ENCODE data around the gene ANKRD6.
"Not testable (repeated sequence)": the region's sequence is repeated elsewhere in the genome, so short reads cannot be mapped to it uniquely, and the experiment has no call there.

ANKRD6 gene

DNA sequence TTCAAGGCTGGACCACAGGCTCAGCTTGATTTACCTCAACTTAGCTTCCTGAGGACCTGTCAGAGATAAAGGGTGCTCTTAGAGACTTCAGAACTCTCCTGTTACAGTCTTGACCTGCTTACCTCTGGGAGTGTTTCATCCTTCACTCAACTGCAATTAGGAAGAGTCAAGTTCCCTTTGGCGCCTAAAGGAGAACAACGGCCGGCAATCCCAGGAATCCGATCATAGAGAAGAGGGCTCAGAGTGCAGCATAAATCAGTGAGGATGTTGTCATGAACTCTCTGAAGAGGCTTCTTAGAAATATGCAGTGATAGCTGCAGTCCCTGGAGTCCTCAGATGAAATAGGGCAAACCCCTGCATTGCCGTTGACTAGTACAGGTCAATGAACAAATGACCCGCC lies 169.2 kb downstream of the ANKRD6 start:
- no peak for DNase-seq (ENCODE audit: low read depth)

DNA sequence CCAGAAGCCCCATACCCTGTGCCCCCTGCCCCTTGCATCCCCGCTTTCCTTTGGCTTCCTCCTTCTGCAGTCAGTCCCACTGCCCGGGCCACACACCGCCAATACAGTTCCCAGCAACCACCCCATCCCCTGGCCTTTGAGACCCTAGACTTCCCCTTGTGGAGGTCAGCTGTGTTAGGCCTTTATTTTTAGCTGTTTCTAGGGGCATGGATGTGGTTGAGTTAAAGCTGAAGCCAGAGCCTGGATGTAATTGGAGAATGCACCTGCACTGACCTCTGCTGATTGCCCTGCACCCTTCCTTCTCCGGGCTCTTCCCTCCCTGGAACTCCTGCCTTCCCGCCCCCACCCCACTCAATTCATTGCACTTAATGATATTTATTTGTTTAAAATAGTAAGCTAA lies 171.7 kb downstream of the ANKRD6 start:
- DNase-seq (ENCODE audit: low read depth) = no peak

DNA sequence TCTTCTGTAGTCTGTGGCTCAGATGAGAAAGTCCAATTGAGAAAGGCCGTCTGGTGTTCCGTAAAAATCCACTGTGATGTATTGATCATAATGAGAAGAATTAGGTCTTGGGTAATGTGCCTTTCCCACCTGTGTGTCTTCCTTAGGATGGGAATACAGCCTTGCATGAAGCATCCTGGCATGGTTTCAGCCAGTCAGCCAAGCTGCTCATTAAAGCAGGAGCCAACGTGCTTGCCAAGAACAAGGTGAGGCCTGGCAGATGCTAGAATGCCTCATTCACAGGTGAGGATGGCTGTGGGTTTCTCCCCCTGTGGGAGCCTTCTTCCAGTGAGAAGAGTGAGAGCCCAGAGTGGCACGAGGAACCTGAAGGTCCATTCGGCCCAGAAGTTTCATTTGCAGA lies 172.9 kb downstream of the ANKRD6 start:
- DNase-seq (ENCODE audit: low read depth) = no peak

DNA sequence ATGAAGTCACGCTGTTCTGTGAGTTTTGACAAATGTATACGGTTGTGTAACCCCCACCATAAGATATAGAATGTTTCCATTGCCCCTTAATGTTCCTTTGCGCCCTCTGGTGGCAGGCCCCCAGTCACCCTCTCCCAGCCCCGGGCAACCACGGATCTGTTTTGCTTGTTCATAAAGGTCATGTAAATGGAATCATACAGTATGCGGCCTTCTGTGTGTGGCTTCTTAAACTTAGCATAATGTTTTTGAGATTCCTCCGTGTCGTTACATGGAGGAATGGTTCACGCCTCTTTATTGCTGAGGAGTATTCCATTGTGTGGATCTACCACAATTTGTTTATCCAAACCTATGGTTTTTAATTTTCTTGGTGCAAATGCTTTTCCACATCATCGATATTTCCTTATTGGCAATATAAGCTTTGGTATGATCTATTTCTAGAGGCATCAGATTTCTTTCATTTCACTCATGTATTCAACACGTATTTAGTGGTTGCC lies 177.2 kb downstream of the ANKRD6 start:
- DNase-seq (ENCODE audit: low read depth) = peak; percentile 63

DNA sequence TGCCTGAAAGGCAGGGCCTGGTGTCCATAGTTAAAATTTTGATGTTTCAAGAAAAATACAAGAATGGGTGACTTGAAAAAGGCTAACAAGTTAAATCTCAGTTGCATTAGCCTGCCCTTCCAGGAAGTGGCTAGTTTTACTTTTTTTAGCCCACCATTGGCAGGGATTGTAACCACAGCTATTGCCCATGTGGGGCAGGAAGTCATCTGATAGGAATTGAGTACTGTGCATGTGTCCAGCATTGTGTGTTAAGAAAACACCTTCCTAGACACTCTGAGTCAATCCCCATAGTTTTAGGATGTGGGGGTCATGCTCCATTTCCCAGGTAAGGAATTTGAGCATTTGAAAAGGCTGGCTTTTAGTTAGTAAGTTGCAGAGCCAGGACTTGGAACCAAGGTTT lies 178.7 kb downstream of the ANKRD6 start:
- DNase-seq (ENCODE audit: low read depth) = no peak

DNA sequence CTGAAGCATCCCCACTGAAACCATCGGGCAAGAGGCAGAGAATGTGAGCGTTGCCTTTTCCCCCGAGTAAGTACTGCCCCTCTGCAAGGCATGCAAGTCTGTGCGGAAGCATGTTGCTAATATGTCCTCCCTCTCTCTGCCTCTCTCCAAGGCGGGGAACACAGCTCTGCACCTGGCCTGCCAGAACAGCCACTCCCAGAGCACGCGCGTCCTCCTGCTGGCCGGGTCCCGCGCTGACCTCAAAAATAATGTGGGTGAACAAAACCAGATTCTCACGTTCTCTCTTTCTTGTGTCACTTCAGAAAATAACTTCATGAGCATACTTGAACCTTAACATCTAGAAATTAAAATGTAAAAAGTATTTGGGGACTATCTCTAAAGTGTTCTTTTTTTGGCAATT lies 179.2 kb downstream of the ANKRD6 start:
- no peak for DNase-seq (ENCODE audit: low read depth)

DNA sequence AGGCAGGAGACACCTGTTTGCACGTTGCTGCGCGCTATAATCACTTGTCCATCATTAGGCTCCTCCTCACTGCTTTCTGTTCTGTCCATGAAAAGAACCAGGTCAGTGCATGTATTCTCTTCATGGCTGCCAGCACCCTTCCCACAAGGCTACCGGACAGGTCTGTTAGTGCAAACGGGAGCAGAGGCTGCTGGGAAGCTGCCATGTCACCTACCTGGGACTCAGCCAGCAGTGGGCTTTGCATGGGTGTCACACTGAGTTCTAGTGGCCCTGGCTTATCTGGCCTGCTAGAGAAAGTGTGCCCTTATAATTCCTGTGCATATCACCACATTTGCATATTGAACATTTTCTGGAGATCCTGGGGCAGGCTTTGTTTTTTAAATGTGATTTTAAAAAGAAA lies 180.8 kb downstream of the ANKRD6 start:
- no peak for DNase-seq (ENCODE audit: low read depth)

DNA sequence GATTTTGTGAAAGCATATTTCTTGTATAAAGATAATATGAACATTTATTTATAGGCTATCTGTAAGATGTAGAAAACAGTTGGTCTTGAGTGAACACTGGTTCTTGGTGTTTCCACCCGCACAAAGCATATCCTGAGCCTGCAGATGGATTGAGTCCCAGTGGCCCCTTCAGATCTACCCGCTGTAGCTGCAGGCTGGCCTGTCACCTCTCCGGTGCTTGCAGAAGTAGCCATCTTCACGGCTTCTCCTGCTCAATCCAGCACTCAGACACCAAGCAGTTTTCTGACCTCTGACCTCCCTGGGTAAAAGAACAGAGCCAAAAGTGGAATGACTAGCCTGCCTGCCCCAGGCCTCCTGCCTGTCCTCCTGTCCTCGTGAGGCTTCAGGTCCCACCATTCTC lies 182.9 kb downstream of the ANKRD6 start:
- no peak for DNase-seq (ENCODE audit: low read depth)

DNA sequence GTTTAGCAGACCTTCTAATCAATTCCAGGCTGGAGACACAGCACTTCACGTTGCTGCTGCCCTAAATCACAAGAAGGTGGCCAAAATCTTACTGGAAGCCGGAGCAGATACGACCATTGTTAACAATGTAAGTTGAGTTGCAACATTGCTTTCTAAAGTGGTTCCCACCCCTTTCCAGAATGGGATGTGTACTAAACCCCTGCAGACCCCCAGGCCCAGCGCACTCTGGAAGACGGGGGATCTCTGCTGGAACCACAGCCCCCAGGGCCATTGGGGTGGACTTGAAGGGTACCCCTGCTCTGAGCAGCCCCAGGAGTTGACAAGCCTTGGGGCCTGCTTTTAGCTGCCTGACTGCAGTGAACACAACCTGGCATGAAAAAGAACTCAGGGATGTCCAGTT lies 183.6 kb downstream of the ANKRD6 start:
- no peak for DNase-seq (ENCODE audit: low read depth)

DNA sequence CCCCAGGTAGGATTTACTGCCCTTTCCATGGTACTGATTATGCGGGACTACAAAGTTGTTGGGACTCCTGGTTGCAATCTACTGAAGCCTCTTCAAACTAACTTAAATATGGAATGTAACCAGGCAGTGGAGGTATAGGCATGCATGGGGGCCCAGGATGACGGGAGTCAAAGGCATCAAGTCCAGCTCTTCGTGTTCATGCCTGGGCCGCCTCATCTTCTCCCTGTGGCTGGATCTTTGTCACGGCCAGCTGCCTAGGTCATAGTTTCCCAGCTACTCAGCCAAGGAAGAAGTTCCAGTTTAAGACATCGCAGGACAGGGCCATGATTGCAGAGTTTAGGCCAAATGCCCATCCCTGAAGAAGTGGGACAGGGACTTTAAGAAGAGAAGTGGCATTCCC lies 185.1 kb downstream of the ANKRD6 start:
- no peak for DNase-seq (ENCODE audit: low read depth)

DNA sequence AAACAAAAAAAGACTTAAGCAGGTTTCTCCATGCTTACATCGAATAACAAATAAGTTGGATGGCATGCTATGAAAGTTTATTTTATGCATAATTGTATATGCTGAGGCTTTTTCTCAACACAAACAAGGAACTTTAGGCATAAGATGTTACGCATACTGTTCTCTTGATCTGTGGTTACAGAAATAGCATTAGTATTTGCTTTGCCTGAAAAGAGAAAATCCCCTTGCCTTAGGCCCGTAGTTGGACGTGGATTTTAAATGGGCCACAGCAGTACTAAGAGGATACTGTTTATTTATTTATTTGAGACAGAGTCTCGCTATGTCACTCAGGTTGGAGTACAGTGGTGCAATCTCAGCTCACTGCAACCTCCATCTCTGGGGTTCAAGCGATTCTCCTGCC lies 186.6 kb downstream of the ANKRD6 start:
- no peak for DNase-seq (ENCODE audit: low read depth)

DNA sequence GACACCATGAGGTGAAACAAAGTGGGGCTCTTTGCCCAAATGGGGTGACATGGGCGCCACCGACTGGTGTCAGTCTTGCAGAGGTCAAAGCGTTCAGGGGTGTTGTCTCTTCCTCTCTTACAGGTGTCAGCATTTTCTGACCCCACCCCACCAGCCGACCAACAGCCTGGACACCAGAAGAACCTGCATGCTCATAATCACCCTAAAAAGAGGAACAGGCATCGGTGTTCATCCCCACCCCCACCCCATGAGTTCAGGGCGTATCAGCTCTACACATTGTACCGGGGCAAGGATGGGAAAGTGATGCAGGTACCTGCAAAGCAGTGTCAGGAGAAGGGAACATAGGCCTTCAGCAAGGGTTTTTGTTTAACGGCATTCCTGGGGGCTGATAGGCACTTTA lies 190.8 kb downstream of the ANKRD6 start:
- DNase-seq (ENCODE audit: low read depth) = no peak

DNA sequence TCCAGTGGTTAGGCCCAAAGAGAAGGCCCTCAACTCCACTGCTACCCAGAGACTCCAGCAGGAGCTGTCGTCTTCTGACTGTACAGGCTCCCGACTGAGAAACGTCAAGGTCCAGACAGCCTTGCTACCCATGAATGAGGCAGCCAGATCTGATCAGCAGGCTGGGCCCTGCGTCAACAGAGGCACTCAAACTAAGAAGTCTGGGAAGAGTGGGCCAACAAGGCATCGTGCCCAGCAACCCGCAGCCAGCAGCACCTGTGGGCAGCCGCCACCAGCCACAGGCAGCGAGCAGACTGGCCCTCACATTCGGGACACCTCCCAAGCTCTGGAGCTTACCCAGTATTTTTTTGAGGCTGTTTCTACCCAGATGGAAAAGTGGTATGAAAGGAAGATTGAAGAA lies 197.5 kb downstream of the ANKRD6 start:
- DNase-seq (ENCODE audit: low read depth) = no peak

DNA sequence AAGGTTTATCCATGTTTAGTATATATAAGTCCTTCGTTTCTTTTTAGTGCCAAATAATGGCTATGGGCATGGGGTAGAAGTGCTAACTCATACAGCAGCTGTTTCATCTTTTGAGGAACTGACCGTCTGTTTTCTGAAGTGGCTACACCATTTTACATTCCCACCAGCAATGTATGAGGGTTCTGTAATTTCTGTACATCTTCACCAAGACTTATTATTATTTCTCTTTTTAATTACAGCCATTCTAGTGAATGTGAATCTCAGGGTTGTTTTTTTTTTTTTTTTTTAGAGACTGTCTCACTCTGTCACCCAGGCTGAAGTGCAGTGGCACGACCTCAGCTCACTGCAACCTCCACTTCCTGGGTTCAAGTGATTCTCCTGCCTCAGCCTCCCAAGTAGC lies 203.5 kb downstream of the ANKRD6 start:
- not testable (repeated sequence) for DNase-seq (ENCODE audit: low read depth)

DNA sequence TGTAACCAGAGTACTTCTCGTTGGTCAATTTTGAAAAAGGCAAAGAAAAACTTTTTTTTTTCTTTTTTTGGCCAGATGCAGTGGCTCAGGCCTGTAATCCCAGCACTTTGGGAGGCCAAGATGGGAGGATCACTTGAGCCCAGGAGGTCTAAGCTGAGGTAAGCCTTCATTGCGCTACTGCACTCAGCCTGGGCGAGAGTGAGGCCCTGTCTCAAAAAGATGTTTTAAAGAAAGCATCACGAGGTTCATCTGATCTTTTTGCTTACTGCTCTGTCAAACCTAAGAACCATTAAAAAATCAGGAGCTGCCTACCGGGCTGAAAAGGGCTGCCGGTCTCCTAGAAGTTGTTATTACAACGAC lies 205.0 kb downstream of the ANKRD6 start:
- no peak for DNase-seq (ENCODE audit: low read depth)

DNA sequence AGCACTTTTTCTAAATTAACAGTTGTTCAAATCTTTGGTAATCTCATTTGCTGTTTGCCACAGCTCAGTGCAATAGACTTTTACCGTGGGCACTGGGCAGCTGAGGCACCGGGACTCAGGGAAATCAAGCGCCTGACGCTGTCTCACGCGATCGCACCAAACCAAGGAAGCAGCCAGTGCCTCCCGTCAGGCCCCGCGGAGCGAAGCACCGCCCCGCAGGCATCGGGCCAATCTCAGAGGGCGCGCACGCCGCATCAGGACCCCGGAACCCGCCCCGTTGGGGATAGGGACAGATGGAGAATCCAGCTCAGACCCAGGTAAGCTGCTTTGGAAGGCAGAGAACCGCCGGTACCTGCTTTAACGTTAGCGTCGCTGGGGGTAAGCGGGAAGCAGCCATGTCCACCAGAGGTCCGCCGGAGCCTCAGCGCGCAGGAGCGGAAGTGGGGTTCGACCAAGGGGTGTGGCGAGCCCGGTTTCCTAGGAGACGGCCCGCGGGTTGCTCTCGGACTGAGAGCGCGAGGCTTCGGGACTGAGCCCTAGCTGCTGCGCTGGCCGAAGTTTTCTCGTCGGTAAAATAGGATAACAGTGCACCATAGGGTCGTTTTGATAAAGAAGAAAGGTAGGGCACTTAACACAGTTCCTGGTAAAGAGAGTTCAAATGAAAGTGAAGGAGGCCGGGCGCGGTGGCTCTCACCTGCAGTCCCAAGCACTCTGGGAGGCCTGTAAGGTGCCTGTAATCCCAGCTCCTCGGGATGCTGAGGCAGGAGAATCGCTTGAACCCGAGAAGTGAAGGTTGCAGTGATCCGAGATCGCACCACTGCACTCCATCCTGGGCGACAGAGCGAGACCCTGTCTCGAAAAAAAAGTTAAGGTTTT lies 205.6 kb downstream of the ANKRD6 start, which contains the start of gene LYRM2:
TSS of gene LYRM2 (minus strand) at position 428 of the 876 bp plus-strand sequence. CDS start at position 397, 31 bp downstream.
- peak; percentile 83 for DNase-seq (ENCODE audit: low read depth)

DNA sequence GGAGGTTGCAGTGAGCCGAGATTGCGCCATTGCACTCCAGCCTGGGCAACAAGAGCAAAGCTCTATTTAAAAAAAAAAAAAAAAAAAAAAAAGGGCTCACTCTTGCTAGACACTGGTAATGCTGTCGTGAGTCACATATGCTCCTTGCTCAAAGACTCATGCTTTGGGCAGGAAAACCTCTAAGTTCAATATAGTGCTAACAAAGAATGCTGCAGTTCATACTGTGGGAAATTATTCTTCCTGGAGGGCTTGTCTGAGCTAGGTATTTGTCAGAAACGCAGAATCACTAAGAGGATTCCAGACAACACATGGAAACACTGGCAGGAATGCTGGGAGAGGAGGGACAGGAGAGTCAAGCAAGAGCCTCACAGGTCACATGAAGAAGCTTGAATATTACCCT lies 207.9 kb downstream of the ANKRD6 start:
- no peak for DNase-seq (ENCODE audit: low read depth)

DNA sequence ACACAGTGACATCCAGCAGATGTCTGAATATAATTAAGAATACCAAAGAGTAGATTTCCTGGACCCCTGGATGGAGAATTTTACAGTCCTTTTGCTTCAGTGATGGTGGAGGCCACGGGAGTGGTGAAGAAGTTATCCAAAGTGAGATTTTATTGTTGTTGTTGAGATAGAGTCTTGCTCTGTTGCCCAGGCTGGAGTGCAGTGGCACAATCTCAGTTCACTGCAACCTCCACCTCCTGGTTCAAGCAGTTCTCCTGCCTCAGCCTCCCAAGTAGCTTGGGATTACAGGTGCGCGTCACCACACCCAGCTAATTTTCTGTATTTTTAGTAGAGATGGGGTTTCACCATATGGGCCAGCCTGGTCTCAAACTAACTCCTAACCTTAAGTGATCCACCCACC lies 208.6 kb downstream of the ANKRD6 start:
- not testable (repeated sequence) for DNase-seq (ENCODE audit: low read depth)

DNA sequence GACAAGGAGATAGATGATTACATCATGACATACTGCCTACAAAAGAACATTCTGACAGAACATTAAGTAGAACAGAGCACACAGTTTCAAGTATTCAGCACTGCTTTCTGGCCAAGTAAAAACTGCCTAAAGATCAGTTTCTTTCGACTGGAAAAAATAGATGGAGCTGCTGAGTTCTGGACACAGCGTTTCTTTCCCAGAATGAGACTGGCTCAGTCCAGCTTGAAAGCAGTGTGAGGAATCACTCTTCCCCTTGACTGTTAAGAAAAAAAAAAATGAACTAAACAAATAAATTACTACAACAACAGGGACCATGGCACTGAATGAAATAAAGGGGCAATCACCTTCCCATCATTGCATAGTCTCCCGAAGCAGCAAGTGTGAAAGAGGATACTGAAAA lies 210.0 kb downstream of the ANKRD6 start:
- no peak for DNase-seq (ENCODE audit: low read depth)

DNA sequence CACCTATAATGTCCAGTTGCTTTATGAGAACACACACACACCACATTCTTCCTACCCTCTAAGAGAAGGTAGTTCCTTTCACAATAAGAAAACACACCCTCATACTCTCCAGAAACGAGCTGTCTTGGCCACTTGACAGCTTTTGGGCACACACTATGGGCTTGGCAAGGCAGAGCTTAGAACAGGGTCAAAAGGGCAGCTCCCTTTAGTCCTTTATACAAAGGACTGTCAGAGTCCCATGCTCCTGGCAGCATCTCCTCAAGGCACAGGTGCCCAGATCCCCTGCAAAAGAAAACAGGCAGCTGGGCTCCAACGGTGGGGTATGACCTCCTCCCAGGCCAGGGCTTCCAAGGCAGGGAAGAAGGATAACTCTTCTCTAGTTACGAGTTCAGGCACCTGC lies 210.5 kb downstream of the ANKRD6 start:
- no peak for DNase-seq (ENCODE audit: low read depth)

DNA sequence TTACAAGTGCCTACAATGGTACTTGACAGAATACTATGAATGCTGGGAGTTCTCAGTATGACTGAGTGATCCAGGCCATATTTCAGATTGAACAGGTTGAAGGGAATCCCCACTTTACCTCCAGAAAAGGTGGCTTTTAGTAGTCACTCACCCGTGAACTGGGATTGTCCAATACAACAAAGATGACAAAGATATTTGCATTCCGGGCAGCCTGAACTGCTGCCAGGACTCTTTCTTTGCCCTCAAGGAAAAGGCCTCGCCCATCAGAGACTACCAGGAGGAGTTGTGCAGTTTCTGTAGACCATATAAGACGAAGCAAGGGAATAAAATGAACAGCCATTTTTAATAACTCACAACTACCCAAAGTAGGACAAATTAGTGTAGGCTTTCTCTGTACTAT lies 211.9 kb downstream of the ANKRD6 start:
- DNase-seq (ENCODE audit: low read depth) = no peak

DNA sequence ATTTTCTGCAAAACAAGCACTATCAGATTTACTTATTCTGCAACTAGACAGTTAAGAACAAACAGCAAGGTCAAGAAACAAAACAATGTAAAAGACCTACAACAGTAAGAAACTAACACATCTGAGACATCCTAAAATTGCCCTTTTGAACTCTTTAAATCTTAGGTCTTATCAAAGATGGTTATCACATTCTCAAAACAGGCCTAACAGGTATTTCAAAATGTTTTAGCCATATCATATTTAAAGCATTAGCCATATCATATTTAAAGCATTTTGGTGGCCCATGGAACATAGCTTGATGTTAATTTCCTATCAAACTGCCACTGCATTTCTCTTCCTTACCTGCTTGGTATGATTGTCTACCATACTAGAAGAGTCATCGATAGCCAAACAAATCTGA lies 216.7 kb downstream of the ANKRD6 start:
- no peak for DNase-seq (ENCODE audit: low read depth)

DNA sequence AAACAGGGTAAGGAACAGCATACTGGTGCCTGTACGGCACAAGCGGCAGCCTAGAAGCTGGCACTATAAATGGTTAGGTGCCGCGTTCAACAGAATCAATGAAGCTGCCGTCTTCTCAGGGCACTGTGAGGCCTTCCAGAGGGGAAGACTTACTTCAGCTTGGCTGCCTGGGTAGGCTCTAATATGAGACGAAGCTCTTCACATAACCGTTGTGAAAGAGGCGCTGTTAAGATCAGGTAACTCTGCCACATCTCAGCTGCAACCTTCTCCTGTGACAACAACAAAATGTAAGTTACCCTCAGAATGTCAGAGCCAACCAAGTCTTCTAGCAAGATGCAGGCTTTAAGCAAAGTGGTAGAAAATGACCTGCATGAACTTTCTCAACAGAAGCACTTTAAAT lies 217.6 kb downstream of the ANKRD6 start:
- no peak for DNase-seq (ENCODE audit: low read depth)

DNA sequence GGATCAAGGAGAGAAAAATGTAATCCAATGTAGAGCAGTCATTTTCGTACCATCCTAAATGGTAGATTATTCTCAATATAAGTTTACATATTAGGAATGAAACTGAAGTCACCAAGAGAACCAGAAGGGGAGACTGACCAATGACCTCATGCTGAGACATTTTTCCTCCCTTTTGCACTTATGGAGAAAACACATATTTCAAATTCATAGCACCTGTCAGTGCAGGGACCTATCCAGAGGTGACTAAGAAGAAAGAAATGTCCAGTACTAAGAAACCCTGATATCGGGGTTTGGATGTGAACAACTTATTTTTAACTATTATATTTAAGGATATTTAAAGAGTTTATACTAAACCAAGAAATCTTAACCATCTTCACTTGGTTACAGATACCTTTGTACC lies 222.2 kb downstream of the ANKRD6 start:
- DNase-seq (ENCODE audit: low read depth) = no peak
